SK-N-SH treated with all-trans-retinoic acid at 6 μM for 48 hours (cell line): ENCODE results near the gene TMPRSS4.

ENCODE experiments used
- ARNTL ChIP-seq: fragments of 450-650 bp; formaldehyde crosslinking; IDR thresholded peaks from 2 replicates; pipeline ENCODE4 v1.5.0; 2020; ENCODE audit warnings: low read depth, mild to moderate bottlenecking, moderate library complexity, borderline replicate concordance
- OSR1 ChIP-seq: fragments of 250-450 bp; sonication (Bioruptor Pico); IDR thresholded peaks from 2 replicates; pipeline ENCODE4 v1.8.0; 2022; ENCODE audit warnings: moderate library complexity, mild to moderate bottlenecking, inconsistent platforms
- PPARA ChIP-seq: fragments of 250-450 bp; sonication (Bioruptor Pico); IDR thresholded peaks from 2 replicates; pipeline ENCODE4 v1.5.0; 2020; ENCODE audit warnings: mild to moderate bottlenecking, borderline replicate concordance
- RARB ChIP-seq: fragments of 250-450 bp; sonication (Bioruptor Pico); IDR thresholded peaks from 2 replicates; pipeline ENCODE4 v1.8.0; 2021; ENCODE audit warnings: mild to moderate bottlenecking, moderate library complexity
- TCF4 ChIP-seq: fragments of 250-450 bp; sonication (Bioruptor Pico); IDR thresholded peaks from 2 replicates; pipeline ENCODE4 v1.8.0; 2021; ENCODE audit warnings: mild to moderate bottlenecking, moderate library complexity, borderline replicate concordance
- ZFP3 ChIP-seq: fragments of 250-450 bp; sonication (Bioruptor Pico); IDR thresholded peaks from 2 replicates; pipeline ENCODE4 v1.5.0; 2020; ENCODE audit warnings: mild to moderate bottlenecking, moderate library complexity
- ZNF565 ChIP-seq: fragments of 450-650 bp; formaldehyde crosslinking; conservative IDR thresholded peaks from 2 replicates; pipeline ENCODE4 v1.5.0; 2020; ENCODE audit warnings: low read depth, mild to moderate bottlenecking, moderate library complexity
- ZNF70 ChIP-seq: fragments of 450-650 bp; formaldehyde crosslinking; IDR thresholded peaks from 2 replicates; pipeline ENCODE4 v1.5.0; 2020; ENCODE audit warnings: mild to moderate bottlenecking, moderate library complexity
- TF ChIP-seq, protein P1 (sequence below): fragments of 250-450 bp; sonication (Bioruptor Pico); IDR thresholded peaks from 2 replicates; pipeline ENCODE4 v1.5.1; 2020; ENCODE audit warnings: low read depth, mild to moderate bottlenecking, moderate library complexity
- TF ChIP-seq, protein P2 (sequence below): fragments of 250-450 bp; sonication (Bioruptor Pico); IDR thresholded peaks from 2 replicates; pipeline ENCODE4 v1.8.0; 2020; ENCODE audit warnings: mild to moderate bottlenecking, moderate library complexity, borderline replicate concordance
- TF ChIP-seq, protein P3 (sequence below): fragments of 250-450 bp; sonication (Bioruptor Pico); IDR thresholded peaks from 2 replicates; pipeline ENCODE4 v1.8.0; 2021; ENCODE audit warnings: low read depth, mild to moderate bottlenecking, moderate library complexity, borderline replicate concordance
- TF ChIP-seq, protein P4 (sequence below): fragments of 250-450 bp; sonication (Bioruptor Pico); IDR thresholded peaks from 2 replicates; pipeline ENCODE4 v1.5.1; 2021; ENCODE audit warnings: mild to moderate bottlenecking, moderate library complexity
- TF ChIP-seq, protein P5 (sequence below): fragments of 250-450 bp; sonication (Bioruptor Pico); IDR thresholded peaks from 2 replicates; pipeline ENCODE4 v1.5.0; 2020; ENCODE audit warnings: mild to moderate bottlenecking, moderate library complexity

DNA sequence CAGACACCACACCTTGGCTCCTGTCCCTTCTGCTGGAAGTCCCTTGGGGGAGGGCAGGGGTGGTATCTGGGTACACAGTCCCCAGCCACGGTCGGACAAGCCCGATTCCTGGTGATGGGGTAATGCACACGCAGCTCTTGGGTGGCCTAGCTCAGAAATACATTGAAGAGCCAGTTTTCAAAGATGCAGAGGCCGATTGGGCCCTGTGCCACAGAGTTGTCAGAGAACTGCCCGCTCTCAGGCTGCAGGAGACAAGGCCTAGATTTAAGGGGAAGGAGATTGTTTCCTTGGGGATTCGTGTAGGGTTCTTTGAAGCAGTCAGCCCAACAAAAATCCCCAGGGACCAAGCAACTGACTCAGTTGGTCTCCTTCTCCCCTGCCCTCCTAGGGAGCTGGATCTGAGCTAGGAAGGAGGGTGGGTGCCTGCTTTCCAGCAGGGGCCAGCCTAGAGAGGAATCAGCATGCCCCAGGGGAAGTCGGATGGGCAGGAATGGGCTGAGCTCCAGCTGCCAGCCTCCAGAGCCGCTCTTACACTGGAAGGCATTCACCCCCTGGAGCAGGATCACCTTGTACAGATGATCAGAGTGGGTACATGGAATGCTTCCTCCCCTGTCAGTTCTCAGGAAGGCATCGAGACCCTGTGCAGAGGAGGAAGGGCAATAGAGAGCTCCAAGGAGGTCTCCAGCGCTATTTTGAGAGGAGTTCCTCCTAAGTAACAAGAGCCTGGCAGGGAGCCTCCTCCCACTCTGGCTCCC is 79.1 kb downstream of the TMPRSS4 start:
- TF ChIP-seq ARNTL (CRISPR knock-in tag) (no peak), PPARA (CRISPR knock-in tag) (no peak), OSR1 (CRISPR knock-in tag) (no peak), ZNF70 (CRISPR knock-in tag) (no peak), ZNF565 (CRISPR knock-in tag) (no peak), ZFP3 (CRISPR knock-in tag) (no peak), TCF4 (CRISPR knock-in tag) (no peak), RARB (CRISPR knock-in tag) (no peak)
- TF ChIP-seq, protein P1, sequence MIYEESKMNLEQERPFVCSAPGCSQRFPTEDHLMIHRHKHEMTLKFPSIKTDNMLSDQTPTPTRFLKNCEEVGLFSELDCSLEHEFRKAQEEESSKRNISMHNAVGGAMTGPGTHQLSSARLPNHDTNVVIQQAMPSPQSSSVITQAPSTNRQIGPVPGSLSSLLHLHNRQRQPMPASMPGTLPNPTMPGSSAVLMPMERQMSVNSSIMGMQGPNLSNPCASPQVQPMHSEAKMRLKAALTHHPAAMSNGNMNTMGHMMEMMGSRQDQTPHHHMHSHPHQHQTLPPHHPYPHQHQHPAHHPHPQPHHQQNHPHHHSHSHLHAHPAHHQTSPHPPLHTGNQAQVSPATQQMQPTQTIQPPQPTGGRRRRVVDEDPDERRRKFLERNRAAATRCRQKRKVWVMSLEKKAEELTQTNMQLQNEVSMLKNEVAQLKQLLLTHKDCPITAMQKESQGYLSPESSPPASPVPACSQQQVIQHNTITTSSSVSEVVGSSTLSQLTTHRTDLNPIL (CRISPR knock-in tag), result no peak
- TF ChIP-seq, protein P2, sequence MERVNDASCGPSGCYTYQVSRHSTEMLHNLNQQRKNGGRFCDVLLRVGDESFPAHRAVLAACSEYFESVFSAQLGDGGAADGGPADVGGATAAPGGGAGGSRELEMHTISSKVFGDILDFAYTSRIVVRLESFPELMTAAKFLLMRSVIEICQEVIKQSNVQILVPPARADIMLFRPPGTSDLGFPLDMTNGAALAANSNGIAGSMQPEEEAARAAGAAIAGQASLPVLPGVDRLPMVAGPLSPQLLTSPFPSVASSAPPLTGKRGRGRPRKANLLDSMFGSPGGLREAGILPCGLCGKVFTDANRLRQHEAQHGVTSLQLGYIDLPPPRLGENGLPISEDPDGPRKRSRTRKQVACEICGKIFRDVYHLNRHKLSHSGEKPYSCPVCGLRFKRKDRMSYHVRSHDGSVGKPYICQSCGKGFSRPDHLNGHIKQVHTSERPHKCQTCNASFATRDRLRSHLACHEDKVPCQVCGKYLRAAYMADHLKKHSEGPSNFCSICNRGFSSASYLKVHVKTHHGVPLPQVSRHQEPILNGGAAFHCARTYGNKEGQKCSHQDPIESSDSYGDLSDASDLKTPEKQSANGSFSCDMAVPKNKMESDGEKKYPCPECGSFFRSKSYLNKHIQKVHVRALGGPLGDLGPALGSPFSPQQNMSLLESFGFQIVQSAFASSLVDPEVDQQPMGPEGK, result no peak
- TF ChIP-seq, protein P3, sequence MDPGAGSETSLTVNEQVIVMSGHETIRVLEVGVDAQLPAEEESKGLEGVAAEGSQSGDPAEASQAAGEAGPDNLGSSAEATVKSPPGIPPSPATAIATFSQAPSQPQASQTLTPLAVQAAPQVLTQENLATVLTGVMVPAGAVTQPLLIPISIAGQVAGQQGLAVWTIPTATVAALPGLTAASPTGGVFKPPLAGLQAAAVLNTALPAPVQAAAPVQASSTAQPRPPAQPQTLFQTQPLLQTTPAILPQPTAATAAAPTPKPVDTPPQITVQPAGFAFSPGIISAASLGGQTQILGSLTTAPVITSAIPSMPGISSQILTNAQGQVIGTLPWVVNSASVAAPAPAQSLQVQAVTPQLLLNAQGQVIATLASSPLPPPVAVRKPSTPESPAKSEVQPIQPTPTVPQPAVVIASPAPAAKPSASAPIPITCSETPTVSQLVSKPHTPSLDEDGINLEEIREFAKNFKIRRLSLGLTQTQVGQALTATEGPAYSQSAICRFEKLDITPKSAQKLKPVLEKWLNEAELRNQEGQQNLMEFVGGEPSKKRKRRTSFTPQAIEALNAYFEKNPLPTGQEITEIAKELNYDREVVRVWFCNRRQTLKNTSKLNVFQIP (CRISPR knock-in tag), result no peak
- TF ChIP-seq, protein P4, sequence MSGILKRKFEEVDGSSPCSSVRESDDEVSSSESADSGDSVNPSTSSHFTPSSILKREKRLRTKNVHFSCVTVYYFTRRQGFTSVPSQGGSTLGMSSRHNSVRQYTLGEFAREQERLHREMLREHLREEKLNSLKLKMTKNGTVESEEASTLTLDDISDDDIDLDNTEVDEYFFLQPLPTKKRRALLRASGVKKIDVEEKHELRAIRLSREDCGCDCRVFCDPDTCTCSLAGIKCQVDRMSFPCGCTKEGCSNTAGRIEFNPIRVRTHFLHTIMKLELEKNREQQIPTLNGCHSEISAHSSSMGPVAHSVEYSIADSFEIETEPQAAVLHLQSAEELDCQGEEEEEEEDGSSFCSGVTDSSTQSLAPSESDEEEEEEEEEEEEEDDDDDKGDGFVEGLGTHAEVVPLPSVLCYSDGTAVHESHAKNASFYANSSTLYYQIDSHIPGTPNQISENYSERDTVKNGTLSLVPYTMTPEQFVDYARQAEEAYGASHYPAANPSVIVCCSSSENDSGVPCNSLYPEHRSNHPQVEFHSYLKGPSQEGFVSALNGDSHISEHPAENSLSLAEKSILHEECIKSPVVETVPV, result no peak
- TF ChIP-seq, protein P5, sequence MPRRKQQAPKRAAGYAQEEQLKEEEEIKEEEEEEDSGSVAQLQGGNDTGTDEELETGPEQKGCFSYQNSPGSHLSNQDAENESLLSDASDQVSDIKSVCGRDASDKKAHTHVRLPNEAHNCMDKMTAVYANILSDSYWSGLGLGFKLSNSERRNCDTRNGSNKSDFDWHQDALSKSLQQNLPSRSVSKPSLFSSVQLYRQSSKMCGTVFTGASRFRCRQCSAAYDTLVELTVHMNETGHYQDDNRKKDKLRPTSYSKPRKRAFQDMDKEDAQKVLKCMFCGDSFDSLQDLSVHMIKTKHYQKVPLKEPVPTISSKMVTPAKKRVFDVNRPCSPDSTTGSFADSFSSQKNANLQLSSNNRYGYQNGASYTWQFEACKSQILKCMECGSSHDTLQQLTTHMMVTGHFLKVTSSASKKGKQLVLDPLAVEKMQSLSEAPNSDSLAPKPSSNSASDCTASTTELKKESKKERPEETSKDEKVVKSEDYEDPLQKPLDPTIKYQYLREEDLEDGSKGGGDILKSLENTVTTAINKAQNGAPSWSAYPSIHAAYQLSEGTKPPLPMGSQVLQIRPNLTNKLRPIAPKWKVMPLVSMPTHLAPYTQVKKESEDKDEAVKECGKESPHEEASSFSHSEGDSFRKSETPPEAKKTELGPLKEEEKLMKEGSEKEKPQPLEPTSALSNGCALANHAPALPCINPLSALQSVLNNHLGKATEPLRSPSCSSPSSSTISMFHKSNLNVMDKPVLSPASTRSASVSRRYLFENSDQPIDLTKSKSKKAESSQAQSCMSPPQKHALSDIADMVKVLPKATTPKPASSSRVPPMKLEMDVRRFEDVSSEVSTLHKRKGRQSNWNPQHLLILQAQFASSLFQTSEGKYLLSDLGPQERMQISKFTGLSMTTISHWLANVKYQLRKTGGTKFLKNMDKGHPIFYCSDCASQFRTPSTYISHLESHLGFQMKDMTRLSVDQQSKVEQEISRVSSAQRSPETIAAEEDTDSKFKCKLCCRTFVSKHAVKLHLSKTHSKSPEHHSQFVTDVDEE (CRISPR knock-in tag), result no peak
